A549 (cell line): ENCODE data around the gene IFI30. TPM values are rescaled to one million over a fixed set of nuclear protein-coding genes. Genes with fewer than 3 reads are reported as not detected.
A peak's percentile ranks its signal among the peaks of the same experiment; 100 is the strongest.

ENCODE experiments used
- ATAC-seq, 2 experiments: fragments of 200-7000 bp in 1 of 2; fragments of >200 bp in 1 of 2; cut with Nextera tagmentation in 1 of 2; cut with Tn5 transposase in 1 of 2; 3 replicates each; pipeline versions ENCODE4 v1.8.0 to v1.9.1; 2018 to 2020; ENCODE audit warnings: mild to moderate bottlenecking in 1 of 2, moderate library complexity in 1 of 2
- CTCF ChIA-PET: fragments of 300-600 bp; sonication (Branson Sonifier 250); formaldehyde crosslinking; extraction: SDS; loops from one replicate; lab custom pipeline; 2021; ENCODE audit warnings: antibody characterized with exemption, inconsistent platforms; lab: Yijun Ruan, JAX
- POLR2A ChIA-PET: fragments of 350-600 bp; formaldehyde crosslinking; extraction: SDS; loops from one replicate; lab custom pipeline; 2021; ENCODE audit warnings: antibody characterized with exemption, inconsistent platforms; lab: Yijun Ruan, JAX
- DNase-seq, 2 experiments: peaks; one replicate each; pipeline versions ENCODE4 v3.0.0 to v3.0.0-alpha.2; 2011 to 2016; ENCODE audit warnings: low read depth in 1 of 2, low spot score in 1 of 2
- FAIRE-seq: peaks from 2 replicates; lab custom pipeline; 2011; peaks lifted over from hg19 to GRCh38; lab: Jason Lieb, UNC
- H3K27ac ChIP-seq, 2 experiments: fragments of >200 bp; sonication (Bioruptor Twin); formaldehyde crosslinking; 3 replicates each; pipeline ENCODE4 v1.5.1; 2016 to 2017
- H3K4me1 ChIP-seq: fragments of >200 bp; sonication (Bioruptor Twin); formaldehyde crosslinking; 3 replicates; pipeline ENCODE4 v1.6.1; 2016
- H3K4me2 ChIP-seq: fragments of >200 bp; sonication (Bioruptor Twin); formaldehyde crosslinking; 3 replicates; pipeline ENCODE4 v1.6.1; 2016
- H3K4me3 ChIP-seq: fragments of >200 bp; sonication (Bioruptor Twin); formaldehyde crosslinking; 3 replicates; pipeline ENCODE4 v1.5.1; 2016
- H3K9me3 ChIP-seq: fragments of >200 bp; sonication (Bioruptor Twin); formaldehyde crosslinking; 3 replicates; pipeline ENCODE4 v1.6.1; 2016
- ATOH8 ChIP-seq: fragments of 250-450 bp; sonication (Bioruptor Pico); IDR thresholded peaks from 2 replicates; pipeline ENCODE4 v1.5.0; 2020; ENCODE audit warnings: low read depth, mild to moderate bottlenecking, moderate library complexity
- BHLHE40 ChIP-seq: IDR thresholded peaks from 2 replicates; pipeline ENCODE4 v1.6.1; 2012; ENCODE audit warnings: low read depth, low read length, inconsistent platforms
- CBX2 ChIP-seq: fragments of 200-600 bp; sonication (generic); IDR thresholded peaks from 2 replicates; pipeline ENCODE4 v1.6.1; 2016; ENCODE audit warnings: low read depth, mild to moderate bottlenecking, borderline replicate concordance
- CBX8 ChIP-seq: fragments of 200-600 bp; sonication (generic); IDR thresholded peaks from 2 replicates; pipeline ENCODE4 v1.6.1; 2016
- EHF ChIP-seq: fragments of 250-450 bp; sonication (Bioruptor Pico); IDR thresholded peaks from 2 replicates; pipeline ENCODE4 v1.5.0; 2020; ENCODE audit warnings: mild to moderate bottlenecking
- EP300 ChIP-seq, 2 experiments: fragments of >200 bp; sonication (Bioruptor Twin); formaldehyde crosslinking; IDR thresholded peaks; 2 replicates in 1 of 2; 3 replicates in 1 of 2; pipeline ENCODE4 v1.6.1; 2016 to 2017
- ESRRA ChIP-seq: fragments of 150-350 bp; IDR thresholded peaks from 2 replicates; pipeline ENCODE4 v1.6.1; 2014; ENCODE audit warnings: mild to moderate bottlenecking, low read length, borderline replicate concordance
- FOXS1 ChIP-seq: fragments of 250-450 bp; sonication (Bioruptor Pico); IDR thresholded peaks from 2 replicates; pipeline ENCODE4 v1.5.0; 2020; ENCODE audit warnings: mild to moderate bottlenecking, moderate library complexity
- HEYL ChIP-seq: fragments of 250-450 bp; sonication (Bioruptor Pico); IDR thresholded peaks from 2 replicates; pipeline ENCODE4 v1.8.0; 2021; ENCODE audit warnings: mild to moderate bottlenecking, moderate library complexity
- HOXB13 ChIP-seq: fragments of 250-450 bp; sonication (Bioruptor Pico); IDR thresholded peaks from 2 replicates; pipeline ENCODE4 v1.5.0; 2020; ENCODE audit warnings: low read depth, mild to moderate bottlenecking, moderate library complexity
- HOXB5 ChIP-seq: fragments of 250-450 bp; sonication (Bioruptor Pico); IDR thresholded peaks from 2 replicates; pipeline ENCODE4 v1.5.0; 2020; ENCODE audit warnings: mild to moderate bottlenecking, moderate library complexity
- JUN ChIP-seq, 2 experiments: fragments of >200 bp; sonication (Bioruptor Twin); formaldehyde crosslinking; IDR thresholded peaks; 2 replicates in 1 of 2; 3 replicates in 1 of 2; pipeline ENCODE4 v1.6.1; 2016 to 2017
- MAFK ChIP-seq: fragments of 450-650 bp; IDR thresholded peaks from 2 replicates; pipeline ENCODE4 v1.6.1; 2014; ENCODE audit not compliant: partially characterized antibody
- NFE2L2 ChIP-seq: fragments of 150-350 bp; conservative IDR thresholded peaks from 2 replicates; pipeline ENCODE4 v1.6.1; 2014; ENCODE audit warnings: low read length
- NPAS2 ChIP-seq: fragments of 250-450 bp; sonication (Bioruptor Pico); IDR thresholded peaks from 2 replicates; pipeline ENCODE4 v1.8.0; 2022; ENCODE audit warnings: mild to moderate bottlenecking, moderate library complexity, borderline replicate concordance
- NR3C1 ChIP-seq: fragments of >200 bp; sonication (Bioruptor Twin); formaldehyde crosslinking; IDR thresholded peaks from 3 replicates; pipeline ENCODE4 v1.6.1; 2017
- POLR2A ChIP-seq: IDR thresholded peaks from 2 replicates; pipeline ENCODE4 v1.6.1; 2012; ENCODE audit warnings: mild to moderate bottlenecking, low read length
- POLR2AphosphoS2 ChIP-seq: conservative IDR thresholded peaks from 2 replicates; pipeline ENCODE4 v1.6.1; 2012; ENCODE audit warnings: low read length, improper control_type of control experiment, inconsistent platforms
- RAD21 ChIP-seq, 2 experiments: fragments of >200 bp in 1 of 2; sonication (Bioruptor Twin) in 1 of 2; formaldehyde crosslinking in 1 of 2; IDR thresholded peaks in 1 of 2; conservative IDR thresholded peaks in 1 of 2; 2 replicates in 1 of 2; 3 replicates in 1 of 2; pipeline ENCODE4 v1.6.1; 2012 to 2018; ENCODE audit warnings: inconsistent platforms in 1 of 2
- RARB ChIP-seq: fragments of 250-450 bp; sonication (Bioruptor Pico); IDR thresholded peaks from 2 replicates; pipeline ENCODE4 v1.8.0; 2021; ENCODE audit warnings: mild to moderate bottlenecking, moderate library complexity
- RFX5 ChIP-seq: fragments of 450-650 bp; IDR thresholded peaks from 2 replicates; pipeline ENCODE4 v1.7.1; 2014; ENCODE audit warnings: antibody characterized with exemption, mild to moderate bottlenecking, moderate library complexity
- SMC3 ChIP-seq: fragments of >200 bp; sonication (Bioruptor Twin); formaldehyde crosslinking; IDR thresholded peaks from 3 replicates; pipeline ENCODE4 v1.6.1; 2018; ENCODE audit warnings: inconsistent platforms
- TFCP2L1 ChIP-seq: fragments of 250-450 bp; sonication (Bioruptor Pico); IDR thresholded peaks from 2 replicates; pipeline ENCODE4 v1.5.0; 2021; ENCODE audit warnings: mild to moderate bottlenecking
- ZC3H11A ChIP-seq: fragments of 450-650 bp; IDR thresholded peaks from 2 replicates; pipeline ENCODE4 v1.6.1; 2014; ENCODE audit warnings: antibody characterized with exemption, mild to moderate bottlenecking
- ZFP36 ChIP-seq: fragments of 450-650 bp; IDR thresholded peaks from 2 replicates; pipeline ENCODE4 v1.6.1; 2014; ENCODE audit warnings: borderline replicate concordance; ENCODE audit not compliant: partially characterized antibody
- ZSCAN20 ChIP-seq: fragments of 250-450 bp; sonication (Bioruptor Pico); IDR thresholded peaks from 2 replicates; pipeline ENCODE4 v1.8.0; 2022; ENCODE audit warnings: mild to moderate bottlenecking, moderate library complexity
- WGBS: methylation state at CpG from one replicate; pipeline ENCODE4 v1.1.6; 2017; ENCODE audit errors: missing lambda C conversion rate; 5-methylcytosine and 5-hydroxymethylcytosine counted together
- polyA plus RNA-seq, 4 experiments: library from polyadenylated mRNA; depleted of rRNA in 3 of 4; stranded (reverse); fragments of >200 nt; fragmentation: RNase III in 1 of 4; extraction: RNeasy Plus Mini Kit Qiagen cat#74134 plus additional on column Dnase treatment in 1 of 4; gene quantifications; 2 replicates in 3 of 4; 3 replicates in 1 of 4; pipeline ENCODE4 v1.2.3, GENCODE V29; 2011 to 2017
- TF ChIP-seq, protein P1 (sequence below): IDR thresholded peaks from 2 replicates; pipeline ENCODE4 v1.6.1; 2012
- TF ChIP-seq, protein P2 (sequence below): fragments of 150-350 bp; IDR thresholded peaks from 2 replicates; pipeline ENCODE4 v1.6.1; 2014; ENCODE audit warnings: low read depth, mild to moderate bottlenecking, low read length
- TF ChIP-seq, protein P3 (sequence below): IDR thresholded peaks from 2 replicates; pipeline ENCODE4 v1.6.1; 2012
- TF ChIP-seq, protein P4 (sequence below): fragments of 450-650 bp; IDR thresholded peaks from 2 replicates; pipeline ENCODE4 v1.6.1; 2014; ENCODE audit warnings: antibody characterized with exemption
- TF ChIP-seq, protein P5 (sequence below): IDR thresholded peaks from 2 replicates; pipeline ENCODE4 v1.6.1; 2012; ENCODE audit warnings: low read depth, borderline replicate concordance

IFI30 gene
- polyA plus RNA-seq, 2 of the 4 experiments (the other 2 are of a cell fraction): 11.2 to 13.5 TPM

GRCh38 chr19:18192673-18193387 lies 19.2 kb downstream of the IFI30 start, which contains the start of gene MPV17L2:
TSS of gene MPV17L2 (plus strand) at chr19:18193218. CDS start at chr19:18193282, 64 bp downstream.
- WGBS: 1% methylated on average over 29 of the region's 74 CpGs
- FAIRE-seq (peak; percentile 54), DNase-seq (peak; percentile 70 to 99), ATAC-seq (peak; percentile 92 to 94)
- TF ChIP-seq JUN (IDR thresholded peaks at IDR 0.05): peak in 1 of 2 experiments; percentile 21; a peak in 1 of 5 replicates
- 0 out of 2 replicates have a peak, but pooled peaks have one; percentile 46 for TF ChIP-seq NPAS2 (CRISPR knock-in tag)
- no peak for TF ChIP-seq BHLHE40
- TF ChIP-seq, protein P1, sequence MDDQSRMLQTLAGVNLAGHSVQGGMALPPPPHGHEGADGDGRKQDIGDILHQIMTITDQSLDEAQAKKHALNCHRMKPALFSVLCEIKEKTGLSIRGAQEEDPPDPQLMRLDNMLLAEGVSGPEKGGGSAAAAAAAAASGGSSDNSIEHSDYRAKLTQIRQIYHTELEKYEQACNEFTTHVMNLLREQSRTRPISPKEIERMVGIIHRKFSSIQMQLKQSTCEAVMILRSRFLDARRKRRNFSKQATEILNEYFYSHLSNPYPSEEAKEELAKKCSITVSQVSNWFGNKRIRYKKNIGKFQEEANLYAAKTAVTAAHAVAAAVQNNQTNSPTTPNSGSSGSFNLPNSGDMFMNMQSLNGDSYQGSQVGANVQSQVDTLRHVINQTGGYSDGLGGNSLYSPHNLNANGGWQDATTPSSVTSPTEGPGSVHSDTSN: peak; percentile 87
- TF ChIP-seq, protein P2, sequence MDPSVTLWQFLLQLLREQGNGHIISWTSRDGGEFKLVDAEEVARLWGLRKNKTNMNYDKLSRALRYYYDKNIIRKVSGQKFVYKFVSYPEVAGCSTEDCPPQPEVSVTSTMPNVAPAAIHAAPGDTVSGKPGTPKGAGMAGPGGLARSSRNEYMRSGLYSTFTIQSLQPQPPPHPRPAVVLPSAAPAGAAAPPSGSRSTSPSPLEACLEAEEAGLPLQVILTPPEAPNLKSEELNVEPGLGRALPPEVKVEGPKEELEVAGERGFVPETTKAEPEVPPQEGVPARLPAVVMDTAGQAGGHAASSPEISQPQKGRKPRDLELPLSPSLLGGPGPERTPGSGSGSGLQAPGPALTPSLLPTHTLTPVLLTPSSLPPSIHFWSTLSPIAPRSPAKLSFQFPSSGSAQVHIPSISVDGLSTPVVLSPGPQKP: no peak
- peak; percentile 60; the same call in 1 of the 2 replicates for TF ChIP-seq EHF
- TF ChIP-seq EP300 (IDR thresholded peaks at IDR 0.05): no peak
- TF ChIP-seq RFX5: peak; percentile 94
- no peak for TF ChIP-seq ZFP36
- TF ChIP-seq RARB: no peak
- 0 out of 2 replicates have a peak, but pooled peaks have one; percentile 42 for TF ChIP-seq TFCP2L1
- TF ChIP-seq HOXB13: peak; percentile 88
- TF ChIP-seq ESRRA: peak; percentile 87; the same call in 1 of the 2 replicates
- TF ChIP-seq, protein P3, sequence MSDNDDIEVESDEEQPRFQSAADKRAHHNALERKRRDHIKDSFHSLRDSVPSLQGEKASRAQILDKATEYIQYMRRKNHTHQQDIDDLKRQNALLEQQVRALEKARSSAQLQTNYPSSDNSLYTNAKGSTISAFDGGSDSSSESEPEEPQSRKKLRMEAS: peak; percentile 35; the same call in 1 of the 2 replicates
- TF ChIP-seq ZSCAN20 (CRISPR knock-in tag): 0 out of 2 replicates have a peak, but pooled peaks have one; percentile 36
- peak; percentile 81; the same call in 1 of the 2 replicates for TF ChIP-seq HOXB5
- TF ChIP-seq, protein P4, sequence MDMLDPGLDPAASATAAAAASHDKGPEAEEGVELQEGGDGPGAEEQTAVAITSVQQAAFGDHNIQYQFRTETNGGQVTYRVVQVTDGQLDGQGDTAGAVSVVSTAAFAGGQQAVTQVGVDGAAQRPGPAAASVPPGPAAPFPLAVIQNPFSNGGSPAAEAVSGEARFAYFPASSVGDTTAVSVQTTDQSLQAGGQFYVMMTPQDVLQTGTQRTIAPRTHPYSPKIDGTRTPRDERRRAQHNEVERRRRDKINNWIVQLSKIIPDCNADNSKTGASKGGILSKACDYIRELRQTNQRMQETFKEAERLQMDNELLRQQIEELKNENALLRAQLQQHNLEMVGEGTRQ: no peak
- TF ChIP-seq RAD21 (conservative IDR thresholded peaks at IDR 0.05 in 1 of 2, IDR thresholded peaks at IDR 0.05 in 1 of 2): no peak
- TF ChIP-seq CBX8: no peak
- TF ChIP-seq NFE2L2: no peak
- TF ChIP-seq POLR2A: peak; percentile 61
- peak; percentile 49; the same call in 1 of the 2 replicates for TF ChIP-seq HEYL (CRISPR knock-in tag)
- no peak for TF ChIP-seq NR3C1
- TF ChIP-seq, protein P5, sequence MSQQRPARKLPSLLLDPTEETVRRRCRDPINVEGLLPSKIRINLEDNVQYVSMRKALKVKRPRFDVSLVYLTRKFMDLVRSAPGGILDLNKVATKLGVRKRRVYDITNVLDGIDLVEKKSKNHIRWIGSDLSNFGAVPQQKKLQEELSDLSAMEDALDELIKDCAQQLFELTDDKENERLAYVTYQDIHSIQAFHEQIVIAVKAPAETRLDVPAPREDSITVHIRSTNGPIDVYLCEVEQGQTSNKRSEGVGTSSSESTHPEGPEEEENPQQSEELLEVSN: no peak
- no peak for TF ChIP-seq SMC3
- TF ChIP-seq ATOH8: peak; percentile 71; the same call in 1 of the 2 replicates
- peak; percentile 60; the same call in 1 of the 2 replicates for TF ChIP-seq FOXS1 (CRISPR knock-in tag)
- TF ChIP-seq ZC3H11A: no peak
- TF ChIP-seq POLR2AphosphoS2: no peak
- no peak for TF ChIP-seq CBX2
- TF ChIP-seq MAFK: no peak
- no peaks in the 10 kb centered on the region for H3K9me3 ChIP-seq
- POLR2A ChIA-PET: interaction anchor here (0.6 to 2.2 kb wide), 9 partner anchors 11 to 1664 kb away, joined by 3 to 9 read pairs (median 4); partner anchors contain the start of genes GDF15, LSM4 and RAB3A
- peaks cover 14% of the 10 kb centered on the region; the same call in 2 of the 3 replicates for H3K4me1 ChIP-seq
- H3K4me3 ChIP-seq: peak within 1 kb of the TSS; percentile 65
- peak within 1 kb of the TSS; percentile 81 for H3K4me2 ChIP-seq
- CTCF ChIA-PET: interaction anchor here (0.6 to 5.8 kb wide), 18 partner anchors 9 to 226 kb away, joined by 3 to 60 read pairs (median 5); partner anchors contain the start of genes IFI30, PIK3R2, RAB3A and SSBP4
- H3K27ac ChIP-seq: peak within 1 kb of the TSS; percentile 62 to 87
